NB4 (cell line): ENCODE measurements around the gene HOXA6.
A peak's percentile ranks its signal among the peaks of the same experiment; 100 is the strongest.

ENCODE experiments used
- DNase-seq: peaks from one replicate; pipeline ENCODE4 v3.0.0; 2010; ENCODE audit warnings: low read depth
- H3K4me3 ChIP-seq: one replicate; pipeline ENCODE4 v1.5.1; 2011; ENCODE audit warnings: mild to moderate bottlenecking, low read depth, low read length, moderate library complexity
- CTCF ChIP-seq: IDR thresholded peaks from one replicate; pipeline ENCODE4 v1.5.1; 2012; ENCODE audit warnings: low read depth, low read length
- MYC ChIP-seq: IDR thresholded peaks from 2 replicates; pipeline ENCODE4 v1.6.1; 2011; ENCODE audit warnings: low read depth, low read length
- POLR2A ChIP-seq: IDR thresholded peaks from 2 replicates; pipeline ENCODE4 v1.6.1; 2011; ENCODE audit warnings: mild to moderate bottlenecking; ENCODE audit not compliant: insufficient read length; ENCODE audit errors: extremely low read depth
- TF ChIP-seq, protein P1 (sequence below): IDR thresholded peaks from 2 replicates; pipeline ENCODE4 v1.6.1; 2011; ENCODE audit warnings: low read depth, low read length

Gene HOXA6

DNA sequence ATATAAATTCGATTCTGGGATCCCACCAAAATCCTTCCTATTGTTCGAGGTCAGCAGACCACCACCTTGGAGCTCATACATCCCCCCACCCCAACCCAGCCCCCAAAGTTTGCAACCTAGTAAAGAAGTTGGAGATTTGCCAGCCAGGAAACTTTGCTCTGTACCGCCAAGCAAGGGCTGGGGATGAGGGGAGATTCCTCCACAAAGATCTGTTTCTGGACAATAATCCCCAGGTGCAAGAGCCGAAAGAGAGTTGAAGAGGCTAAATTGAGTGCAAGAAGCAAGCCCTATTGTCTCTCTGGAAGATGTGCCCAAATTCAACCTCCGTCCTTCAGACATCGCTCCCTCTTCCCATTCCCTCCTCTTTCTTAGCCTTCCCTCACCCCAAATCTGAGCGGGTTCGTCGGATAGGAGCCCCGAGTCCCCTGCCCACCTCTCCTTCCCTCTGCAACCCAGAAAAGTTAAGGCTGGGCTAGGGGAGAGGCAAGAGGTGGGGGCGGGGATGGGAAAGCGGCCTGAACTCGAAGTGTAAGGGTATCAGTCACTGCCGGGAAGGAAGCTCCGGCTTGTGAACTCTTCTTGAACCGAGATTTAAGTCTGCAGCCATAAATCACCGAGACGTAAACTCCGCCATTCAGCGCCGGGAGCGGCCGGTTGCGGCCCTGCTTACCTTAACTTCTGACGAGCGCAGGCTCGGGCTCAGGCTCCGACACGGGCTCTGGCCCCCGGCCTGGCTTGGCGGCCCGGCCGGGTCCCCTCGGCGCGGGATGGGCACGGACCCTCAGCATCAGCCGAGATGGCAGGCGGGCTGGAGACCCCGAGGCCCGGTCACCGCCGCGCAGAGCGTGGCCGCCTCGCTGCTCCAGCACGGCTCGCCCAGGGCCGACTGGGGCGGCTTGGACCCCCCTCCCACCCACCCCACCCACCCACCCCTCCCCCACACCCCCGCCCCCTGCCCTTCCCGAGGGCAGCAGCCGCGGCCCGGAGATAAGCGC lies 34.3 kb downstream of the HOXA6 start:
- H3K4me3 ChIP-seq, result no peak overlapping the region
- TF ChIP-seq, protein P1, sequence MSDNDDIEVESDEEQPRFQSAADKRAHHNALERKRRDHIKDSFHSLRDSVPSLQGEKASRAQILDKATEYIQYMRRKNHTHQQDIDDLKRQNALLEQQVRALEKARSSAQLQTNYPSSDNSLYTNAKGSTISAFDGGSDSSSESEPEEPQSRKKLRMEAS, result no peak
- TF ChIP-seq CTCF (no peak), POLR2A (no peak), MYC (no peak)
- no peak for DNase-seq

GRCh38 chr7:27112361-27112760 lies 35.2 kb downstream of the HOXA6 start:
- no peak for DNase-seq
- TF ChIP-seq, protein P1, result no peak
- TF ChIP-seq POLR2A (no peak), CTCF (no peak), MYC (no peak)
- H3K4me3 ChIP-seq, result no peak overlapping the region

- TF ChIP-seq, protein P1, result no peak
- TF ChIP-seq POLR2A, result no peak
- TF ChIP-seq MYC, result no peak
- TF ChIP-seq CTCF, result no peak
- H3K4me3 ChIP-seq, result no peak overlapping the region
Observed at GRCh38 chr7:27111751-27112277, 35.8 kb downstream of the HOXA6 start.

DNA sequence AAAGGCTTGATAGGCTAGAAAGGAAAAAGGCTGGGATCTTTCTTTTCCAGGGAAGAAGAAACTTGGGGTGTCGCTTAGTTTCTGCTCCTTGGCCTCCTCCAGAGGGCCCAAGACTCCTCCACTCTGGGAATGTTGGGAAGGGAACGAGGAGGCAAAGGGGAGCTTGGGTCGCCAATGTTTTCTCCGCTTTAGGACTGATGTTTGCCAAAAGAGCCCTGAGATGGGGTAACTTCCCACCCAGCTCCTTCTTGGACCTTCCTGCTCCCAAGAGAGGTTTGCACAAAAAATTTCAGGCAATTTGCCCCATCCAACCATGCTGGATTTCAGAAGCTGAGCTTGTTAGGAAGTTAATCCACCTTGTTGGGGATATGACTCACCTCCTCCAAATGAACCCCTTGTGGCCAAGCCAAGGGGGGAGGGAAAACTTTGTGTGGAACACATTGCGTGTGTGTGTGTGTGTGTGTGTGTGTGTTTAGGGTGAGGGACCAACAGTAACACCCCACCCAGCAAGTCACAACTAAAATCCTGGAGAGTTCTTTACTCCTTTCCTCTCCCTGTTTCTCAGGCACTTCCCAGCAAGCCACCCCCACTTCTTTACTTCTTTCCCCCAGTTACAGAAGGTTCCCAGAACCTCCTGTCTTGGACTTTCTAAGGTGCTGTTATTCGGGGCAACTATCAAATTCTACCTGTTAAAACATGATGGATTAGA lies 36.4 kb downstream of the HOXA6 start:
- DNase-seq, result peak; percentile 29
- TF ChIP-seq MYC, result no peak
- H3K4me3 ChIP-seq, result no peak overlapping the region

More at GRCh38 chr7:27111751-27112277, 35.8 kb downstream of the HOXA6 start:
- no peak for DNase-seq

DNA sequence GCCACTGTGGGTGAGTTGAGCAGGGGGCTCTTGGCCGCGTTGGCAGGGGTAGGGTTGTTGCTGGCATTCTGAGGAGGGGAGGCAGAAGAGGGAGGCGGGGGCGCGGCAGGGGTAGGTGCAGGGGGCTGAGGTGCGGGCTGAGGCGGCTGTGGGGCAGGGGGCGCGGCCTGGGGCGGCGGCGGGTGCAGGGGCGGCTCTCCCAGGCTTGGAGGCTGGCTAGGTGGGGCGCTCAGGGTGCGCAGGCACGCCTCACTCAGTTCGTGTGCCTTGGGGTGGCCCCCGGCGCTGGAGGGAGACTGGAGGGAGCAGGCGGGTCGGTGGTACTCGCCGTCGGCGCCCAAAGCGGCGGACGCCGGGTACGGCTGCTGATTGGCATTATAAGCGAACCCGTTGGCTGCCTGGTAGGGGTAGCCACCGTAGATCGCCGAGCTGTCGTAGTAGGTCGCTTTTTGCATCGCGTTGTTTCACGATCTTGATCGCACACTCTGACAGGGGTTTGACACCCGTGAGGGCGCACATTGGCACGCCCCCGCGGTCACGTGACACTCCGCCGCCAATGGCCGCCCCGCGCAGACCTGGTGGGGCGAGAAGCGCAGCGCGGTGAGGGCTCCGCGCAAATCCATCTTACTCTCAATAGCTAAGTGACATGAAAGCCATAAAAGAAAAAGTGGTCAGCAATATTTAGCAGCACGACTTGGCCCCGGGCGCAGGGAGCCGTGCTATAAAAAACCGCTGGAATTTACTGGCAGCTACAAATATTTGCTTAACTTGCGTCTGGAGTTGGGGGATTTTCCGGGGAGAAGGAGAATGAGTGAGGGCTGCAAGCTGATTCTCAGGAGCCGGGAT lies 37.2 kb downstream of the HOXA6 start:
- DNase-seq, result no peak
- TF ChIP-seq CTCF, result no peak
- TF ChIP-seq, protein P1, result no peak
- no peak for TF ChIP-seq MYC
- no peak for TF ChIP-seq POLR2A
- no peak overlapping the region for H3K4me3 ChIP-seq
